Activated T-helper 1 cell treated with anti-CD3 and anti-CD28 coated beads, Interleukin-12 subunit alpha, Interleukin-12 subunit beta, Interleukin-2, Interleukin-4 antibody, amounts not matched to agents 30 ng/mL and 10 ng/mL and 1 ng/mL, durations not matched to agents 14 hours and 24 hours and 36 hours (primary cell): ENCODE measurements around the gene DEPDC5. TPM values are rescaled to one million over a fixed set of nuclear protein-coding genes. Genes with fewer than 3 reads are reported as not detected.

Experiments used
- DNase-seq: peaks from one replicate; pipeline ENCODE4 v3.0.0; 2021; ENCODE audit warnings: low spot score
- H3K27ac Mint-ChIP-seq: one replicate; pipeline ENCODE4 v1.8.0; 2021; ENCODE audit warnings: mild to moderate bottlenecking, mixed read lengths
- H3K27me3 Mint-ChIP-seq: one replicate; pipeline ENCODE4 v1.8.0; 2022; ENCODE audit warnings: mild to moderate bottlenecking, moderate library complexity, mixed read lengths; ENCODE audit not compliant: insufficient read depth
- H3K36me3 Mint-ChIP-seq: one replicate; pipeline ENCODE4 v1.8.0; 2021; ENCODE audit warnings: low read depth, mixed read lengths
- H3K4me1 Mint-ChIP-seq: one replicate; pipeline ENCODE4 v1.8.0; 2021; ENCODE audit warnings: low read depth, mixed read lengths
- H3K4me3 Mint-ChIP-seq: one replicate; pipeline ENCODE4 v1.8.0; 2021; ENCODE audit warnings: mild to moderate bottlenecking, moderate library complexity, mixed read lengths
- H3K9me3 Mint-ChIP-seq: one replicate; pipeline ENCODE4 v1.8.0; 2021; ENCODE audit warnings: mixed read lengths
- intact Hi-C: fragments of 100-400 bp; cut with micrococcal nuclease; formaldehyde crosslinking; loops from one replicate; pipeline ENCODE4 v1.15.1; 2024
- total RNA-seq: library from RNA; stranded (reverse); gene quantifications from 2 replicates; pipeline ENCODE4 v1.2.3, GENCODE V29; 2022

The DEPDC5 gene
- total RNA-seq, 1 donor from 2014 or later, result 42.6 TPM

GRCh38 chr22:31826443-31826842, 72.6 kb downstream of the DEPDC5 start:
- Mint-ChIP-seq H3K27ac (no peak overlapping the region), H3K4me3 (no peak overlapping the region), H3K4me1 (peaks cover 27% of the 10 kb centered on the region), H3K9me3 (no peaks in the 10 kb centered on the region), H3K36me3 (peaks cover 39% of the 10 kb centered on the region), H3K27me3 (no peaks in the 10 kb centered on the region)
- DNase-seq, result no peak
- intact Hi-C loops, result loop anchor here (5.0 kb wide), 1 partner anchor 316 kb away; no protein-coding TSS in a partner anchor

GRCh38 chr22:31828739-31829138, 74.9 kb downstream of the DEPDC5 start:
- H3K4me1 Mint-ChIP-seq, result peaks cover 30% of the 10 kb centered on the region
- H3K27ac Mint-ChIP-seq, result peak overlapping the region; percentile 41
- H3K9me3 Mint-ChIP-seq, result no peaks in the 10 kb centered on the region
- intact Hi-C loops, result loop anchor here (1.0 to 5.0 kb wide), 6 partner anchors 76 to 314 kb away; partner anchors contain the start of genes PISD and YWHAH
- no peaks in the 10 kb centered on the region for H3K27me3 Mint-ChIP-seq
- DNase-seq, result no peak
- H3K36me3 Mint-ChIP-seq, result peaks cover 34% of the 10 kb centered on the region
- H3K4me3 Mint-ChIP-seq, result no peak overlapping the region

- Mint-ChIP-seq H3K4me1 (peaks cover 30% of the 10 kb centered on the region), H3K27ac (peak overlapping the region; percentile 95), H3K9me3 (no peaks in the 10 kb centered on the region), H3K36me3 (peaks cover 36% of the 10 kb centered on the region), H3K4me3 (peak overlapping the region; percentile 72), H3K27me3 (no peaks in the 10 kb centered on the region)
- intact Hi-C loops, result loop anchor here (1.0 to 5.0 kb wide), 6 partner anchors 77 to 313 kb away; partner anchors contain the start of genes PISD and YWHAH
- peak; percentile 7 for DNase-seq
These were observed 75.7 kb downstream of the DEPDC5 start for GRCh38 chr22:31829505-31829904.

- Mint-ChIP-seq H3K9me3 (no peaks in the 10 kb centered on the region), H3K4me1 (peaks cover 30% of the 10 kb centered on the region), H3K27me3 (no peaks in the 10 kb centered on the region), H3K27ac (peak overlapping the region; percentile 95), H3K4me3 (no peak overlapping the region), H3K36me3 (peaks cover 34% of the 10 kb centered on the region)
- intact Hi-C loops, result no loop called here
- DNase-seq, result no peak
These were observed 76.9 kb downstream of the DEPDC5 start for GRCh38 chr22:31830721-31831070.

- Mint-ChIP-seq H3K27me3 (no peaks in the 10 kb centered on the region), H3K36me3 (peaks cover 23% of the 10 kb centered on the region), H3K27ac (no peak overlapping the region), H3K4me1 (peaks cover 26% of the 10 kb centered on the region), H3K9me3 (no peaks in the 10 kb centered on the region), H3K4me3 (no peak overlapping the region)
- intact Hi-C loops, result no loop called here
- DNase-seq, result no peak
These were observed 80.1 kb downstream of the DEPDC5 start for GRCh38 chr22:31833930-31834329.

- Mint-ChIP-seq H3K27ac (no peak overlapping the region), H3K36me3 (peaks cover 24% of the 10 kb centered on the region), H3K9me3 (no peaks in the 10 kb centered on the region), H3K27me3 (no peaks in the 10 kb centered on the region), H3K4me1 (peaks cover 7% of the 10 kb centered on the region), H3K4me3 (no peak overlapping the region)
- DNase-seq, result no peak
- intact Hi-C loops, result no loop called here
These were observed 82.2 kb downstream of the DEPDC5 start for GRCh38 chr22:31836010-31836409.

GRCh38 chr22:31838917-31839316, 85.1 kb downstream of the DEPDC5 start:
- intact Hi-C loops, result no loop called here

GRCh38 chr22:31839986-31840385, 86.2 kb downstream of the DEPDC5 start:
- intact Hi-C loops, result no loop called here
- Mint-ChIP-seq H3K27ac (no peak overlapping the region), H3K4me1 (peaks cover 13% of the 10 kb centered on the region), H3K9me3 (no peaks in the 10 kb centered on the region), H3K27me3 (no peaks in the 10 kb centered on the region), H3K36me3 (peaks cover 36% of the 10 kb centered on the region), H3K4me3 (no peak overlapping the region)
- DNase-seq, result no peak

More at GRCh38 chr22:31838917-31839316, 85.1 kb downstream of the DEPDC5 start:
- Mint-ChIP-seq H3K4me1 (peaks cover 13% of the 10 kb centered on the region), H3K27me3 (no peaks in the 10 kb centered on the region), H3K36me3 (peaks cover 34% of the 10 kb centered on the region), H3K4me3 (no peak overlapping the region), H3K27ac (no peak overlapping the region), H3K9me3 (no peaks in the 10 kb centered on the region)
- no peak for DNase-seq

GRCh38 chr22:31840585-31840984, 86.8 kb downstream of the DEPDC5 start:
- no peaks in the 10 kb centered on the region for H3K27me3 Mint-ChIP-seq
- peaks cover 41% of the 10 kb centered on the region for H3K36me3 Mint-ChIP-seq
- no peak overlapping the region for H3K27ac Mint-ChIP-seq
- peaks cover 13% of the 10 kb centered on the region for H3K4me1 Mint-ChIP-seq
- DNase-seq, result no peak
- intact Hi-C loops, result no loop called here
- H3K9me3 Mint-ChIP-seq, result no peaks in the 10 kb centered on the region
- no peak overlapping the region for H3K4me3 Mint-ChIP-seq

GRCh38 chr22:31841078-31841827, 87.4 kb downstream of the DEPDC5 start:
- Mint-ChIP-seq H3K4me3 (no peak overlapping the region), H3K4me1 (peaks cover 13% of the 10 kb centered on the region), H3K36me3 (peaks cover 44% of the 10 kb centered on the region), H3K27ac (peak overlapping the region; percentile 72), H3K9me3 (no peaks in the 10 kb centered on the region), H3K27me3 (no peaks in the 10 kb centered on the region)
- intact Hi-C loops, result no loop called here
- no peak for DNase-seq

GRCh38 chr22:31843526-31843925, 89.7 kb downstream of the DEPDC5 start:
- no peak for DNase-seq
- Mint-ChIP-seq H3K36me3 (peaks cover 48% of the 10 kb centered on the region), H3K4me1 (peaks cover 13% of the 10 kb centered on the region), H3K27me3 (no peaks in the 10 kb centered on the region), H3K27ac (no peak overlapping the region), H3K9me3 (no peaks in the 10 kb centered on the region), H3K4me3 (no peak overlapping the region)
- intact Hi-C loops, result no loop called here

- no peaks in the 10 kb centered on the region for H3K9me3 Mint-ChIP-seq
- no peak overlapping the region for H3K4me3 Mint-ChIP-seq
- H3K27me3 Mint-ChIP-seq, result no peaks in the 10 kb centered on the region
- H3K4me1 Mint-ChIP-seq, result peaks cover 13% of the 10 kb centered on the region
- no peak overlapping the region for H3K27ac Mint-ChIP-seq
- intact Hi-C loops, result no loop called here
- DNase-seq, result no peak
- H3K36me3 Mint-ChIP-seq, result peaks cover 46% of the 10 kb centered on the region
These were observed 91.1 kb downstream of the DEPDC5 start for GRCh38 chr22:31844941-31845340.

- intact Hi-C loops, result no loop called here
- Mint-ChIP-seq H3K4me1 (peaks cover 7% of the 10 kb centered on the region), H3K27me3 (no peaks in the 10 kb centered on the region), H3K4me3 (no peak overlapping the region), H3K36me3 (peaks cover 46% of the 10 kb centered on the region), H3K27ac (no peak overlapping the region), H3K9me3 (no peaks in the 10 kb centered on the region)
- no peak for DNase-seq
These were observed 92.6 kb downstream of the DEPDC5 start for GRCh38 chr22:31846161-31847115.
